SK-N-MC (cell line): ENCODE data around the gene SEMA4D.

Source experiments
- DNase-seq: peaks from one replicate; pipeline ENCODE4 v3.0.0-alpha.2; 2011; ENCODE audit warnings: low read depth, low spot score
- H3K27ac ChIP-seq: fragments of 200-600 bp; sonication (generic); 2 replicates; pipeline ENCODE4 v1.5.1; 2016; ENCODE audit warnings: mixed run types
- H3K36me3 ChIP-seq: fragments of 200-600 bp; sonication (generic); 2 replicates; pipeline ENCODE4 v1.6.1; 2017; ENCODE audit warnings: antibody characterized with exemption, low read length, mixed read lengths; ENCODE audit not compliant: insufficient read depth
- H3K4me3 ChIP-seq: fragments of 200-600 bp; sonication (generic); 2 replicates; pipeline ENCODE4 v1.5.1; 2016
- H3K9ac ChIP-seq: fragments of 200-600 bp; sonication (generic); 2 replicates; pipeline ENCODE4 v1.8.0; 2017; ENCODE audit warnings: mixed run types, mixed read lengths; ENCODE audit not compliant: insufficient read length
- H3K9me3 ChIP-seq: fragments of 200-600 bp; sonication (generic); 2 replicates; pipeline ENCODE4 v1.6.1; 2017; ENCODE audit warnings: low read depth, mild to moderate bottlenecking, antibody characterized with exemption, low read length, moderate library complexity, mixed read lengths
- EZH2 ChIP-seq: fragments of 200-600 bp; sonication (generic); IDR thresholded peaks from one replicate; pipeline ENCODE4 v1.6.1; 2017; ENCODE audit warnings: antibody characterized with exemption
- FOXP2 ChIP-seq: optimal IDR thresholded peaks from 2 replicates; pipeline ENCODE3; 2011; ENCODE audit warnings: mild to moderate bottlenecking, moderate library complexity; ENCODE audit not compliant: insufficient read depth; ENCODE audit errors: extremely low read length, control extremely low read depth
- POLR2AphosphoS5 ChIP-seq: IDR thresholded peaks from 2 replicates; pipeline ENCODE4 v1.6.1; 2012; ENCODE audit warnings: mild to moderate bottlenecking, low read depth, low read length, borderline replicate concordance

SEMA4D gene

DNA sequence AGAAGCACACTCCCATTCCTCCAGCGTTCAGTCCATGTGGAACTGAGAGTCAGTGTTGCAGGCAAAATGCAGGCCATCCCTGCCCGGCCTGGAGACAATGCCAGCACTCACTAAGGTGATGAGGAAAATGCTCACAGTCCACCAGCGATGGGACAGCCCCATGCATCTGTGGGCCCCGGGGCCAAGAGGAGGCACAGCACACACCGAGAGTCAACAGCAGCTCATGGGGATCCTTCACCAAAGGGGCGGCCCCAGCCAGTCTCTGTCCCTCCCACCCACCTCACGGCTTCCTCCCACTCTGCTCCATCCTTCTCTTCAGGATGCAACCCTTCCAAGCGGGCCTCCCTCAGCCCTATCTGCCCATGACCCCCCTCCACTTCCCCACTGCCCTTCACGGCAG lies 6.2 kb downstream of the SEMA4D start:
- TF ChIP-seq POLR2AphosphoS5 (no peak), EZH2 (no peak), FOXP2 (no peak)
- Histone ChIP-seq H3K9me3 (no peaks in the 10 kb centered on the region), H3K9ac (no peak overlapping the region), H3K4me3 (no peak overlapping the region), H3K36me3 (no peaks in the 10 kb centered on the region), H3K27ac (no peak overlapping the region)
- no peak for DNase-seq

GRCh38 chr9:89489548-89490530 lies 8.1 kb downstream of the SEMA4D start:
- Histone ChIP-seq H3K4me3 (no peak overlapping the region), H3K27ac (no peak overlapping the region), H3K9ac (no peak overlapping the region), H3K36me3 (no peaks in the 10 kb centered on the region), H3K9me3 (no peaks in the 10 kb centered on the region)
- no peak for DNase-seq
- TF ChIP-seq EZH2: no peak
- no peak for TF ChIP-seq FOXP2
- no peak for TF ChIP-seq POLR2AphosphoS5

GRCh38 chr9:89488936-89489335 lies 9.0 kb downstream of the SEMA4D start:
- H3K36me3 ChIP-seq: no peaks in the 10 kb centered on the region
- H3K4me3 ChIP-seq: no peak overlapping the region
- TF ChIP-seq EZH2: no peak
- TF ChIP-seq POLR2AphosphoS5: no peak
- no peak for TF ChIP-seq FOXP2
- no peak for DNase-seq
- H3K9me3 ChIP-seq: no peaks in the 10 kb centered on the region
- H3K27ac ChIP-seq: no peak overlapping the region
- no peak overlapping the region for H3K9ac ChIP-seq

DNA sequence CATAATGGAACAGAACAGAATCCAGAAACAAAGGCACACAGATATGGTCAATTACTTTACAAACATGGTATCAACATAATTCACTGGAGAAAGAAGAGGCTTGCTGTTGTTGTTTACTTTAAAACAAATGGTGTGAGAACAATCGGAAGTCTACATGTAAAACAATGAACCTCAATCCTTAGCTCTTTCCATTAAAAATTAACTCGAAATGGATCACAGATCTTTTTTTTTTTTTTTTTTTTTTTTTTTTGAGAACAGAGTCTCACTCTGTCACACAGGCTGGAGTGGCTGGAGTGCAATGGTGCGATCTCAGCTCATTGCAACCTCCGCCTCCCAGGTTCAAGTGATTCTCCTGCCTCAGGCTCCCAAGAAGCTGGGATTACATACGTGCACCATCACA lies 9.8 kb downstream of the SEMA4D start:
- Histone ChIP-seq H3K9ac (no peak overlapping the region), H3K9me3 (no peaks in the 10 kb centered on the region), H3K4me3 (no peak overlapping the region), H3K36me3 (no peaks in the 10 kb centered on the region), H3K27ac (no peak overlapping the region)
- TF ChIP-seq POLR2AphosphoS5 (no peak), FOXP2 (no peak), EZH2 (no peak)
- no peak for DNase-seq

DNA sequence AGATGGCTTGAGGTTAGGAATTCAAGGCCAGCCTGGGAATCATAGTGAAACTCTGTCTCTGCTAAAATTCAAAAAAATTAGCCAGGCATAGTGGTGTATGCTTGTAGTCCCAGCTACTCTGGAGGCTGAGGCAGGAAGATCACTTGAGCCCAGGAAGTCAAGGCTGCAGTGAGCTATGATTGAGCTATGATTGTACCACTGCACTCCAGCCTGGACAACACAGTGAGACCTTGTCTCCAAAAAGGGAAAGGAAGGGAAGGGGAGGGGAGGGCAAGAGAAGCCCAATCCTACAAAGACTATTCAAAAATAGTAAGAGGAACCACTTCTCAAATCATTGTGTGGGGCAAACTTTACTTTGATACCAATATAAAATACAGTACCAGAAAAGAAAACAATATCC lies 11.2 kb downstream of the SEMA4D start:
- Histone ChIP-seq H3K27ac (no peak overlapping the region), H3K9me3 (no peaks in the 10 kb centered on the region), H3K4me3 (no peak overlapping the region), H3K36me3 (no peaks in the 10 kb centered on the region), H3K9ac (no peak overlapping the region)
- no peak for DNase-seq
- TF ChIP-seq EZH2 (no peak), POLR2AphosphoS5 (no peak), FOXP2 (no peak)

GRCh38 chr9:89484475-89485404 lies 13.2 kb downstream of the SEMA4D start:
- TF ChIP-seq EZH2: no peak
- TF ChIP-seq FOXP2: no peak
- TF ChIP-seq POLR2AphosphoS5: no peak
- H3K4me3 ChIP-seq: no peak overlapping the region
- H3K27ac ChIP-seq: no peak overlapping the region
- no peaks in the 10 kb centered on the region for H3K9me3 ChIP-seq
- H3K9ac ChIP-seq: no peak overlapping the region
- no peaks in the 10 kb centered on the region for H3K36me3 ChIP-seq
- DNase-seq: no peak

GRCh38 chr9:89483592-89484474 lies 14.1 kb downstream of the SEMA4D start:
- no peaks in the 10 kb centered on the region for H3K9me3 ChIP-seq
- H3K36me3 ChIP-seq: no peaks in the 10 kb centered on the region
- no peak overlapping the region for H3K9ac ChIP-seq
- no peak for TF ChIP-seq FOXP2
- TF ChIP-seq EZH2: no peak
- TF ChIP-seq POLR2AphosphoS5: no peak
- H3K4me3 ChIP-seq: no peak overlapping the region
- no peak for DNase-seq
- no peak overlapping the region for H3K27ac ChIP-seq
